Suprapubic skin (tissue), 4 donors: ENCODE results near the gene ACOX1.

Experiments used
- POLR2A ChIP-seq, 2 donors: fragments of 450-650 bp; IDR thresholded peaks; one replicate each; pipeline ENCODE4 v1.6.1; 2017; ENCODE audit warnings: antibody characterized with exemption in 2 of 2, mild to moderate bottlenecking in 2 of 2, moderate library complexity in 2 of 2
- POLR2AphosphoS5 ChIP-seq, 3 donors: sonication (generic); formaldehyde crosslinking; IDR thresholded peaks; one replicate each; pipeline ENCODE4 v1.6.1; 2017; ENCODE audit warnings: antibody characterized with exemption in 3 of 3

DNA sequence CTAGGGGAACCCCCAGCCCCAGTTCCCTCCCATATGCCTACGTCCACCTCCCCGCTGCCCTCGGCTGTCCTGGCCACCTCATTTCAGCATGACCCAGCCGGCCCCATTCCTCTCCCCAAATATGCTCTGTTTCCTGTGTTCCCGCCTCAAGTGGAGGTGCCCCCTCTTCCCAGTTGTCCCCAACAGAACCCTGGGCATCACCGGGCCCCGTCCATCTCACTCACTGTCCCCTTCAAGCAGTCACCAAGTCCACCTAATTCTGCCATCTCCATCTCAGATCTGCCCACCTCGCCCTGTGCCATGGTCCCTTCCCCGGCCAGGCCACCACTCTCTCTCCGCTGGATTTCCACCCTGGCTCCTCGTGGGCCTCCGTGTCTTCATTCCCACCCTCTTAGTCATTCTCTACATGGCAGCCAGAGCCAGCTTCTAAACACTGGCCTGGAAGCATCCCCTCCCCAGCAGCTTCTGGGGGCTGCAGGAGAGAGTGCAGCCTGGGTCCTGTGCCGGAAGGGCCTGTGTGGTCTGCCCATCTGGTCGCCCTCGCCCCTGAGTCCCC, 34.5 kb upstream of the ACOX1 start:
- TF ChIP-seq POLR2A (IDR thresholded peaks at IDR 0.05) (no peak), POLR2AphosphoS5 (IDR thresholded peaks at IDR 0.05) (no peak)
